Lower leg skin (tissue), 3 donors: ENCODE measurements around the gene FFAR2.

Source experiments
- CTCF ChIP-seq, 3 donors: fragments of 450-650 bp; IDR thresholded peaks; one replicate each; pipeline ENCODE4 v1.5.1; 2016; ENCODE audit warnings: antibody characterized with exemption in 3 of 3, mild to moderate bottlenecking in 3 of 3, moderate library complexity in 2 of 3
- POLR2A ChIP-seq, 2 donors: fragments of 450-650 bp; IDR thresholded peaks; one replicate each; pipeline ENCODE4 v1.6.1; 2016 to 2017; ENCODE audit warnings: antibody characterized with exemption in 2 of 2, mild to moderate bottlenecking in 1 of 2, moderate library complexity in 1 of 2

GRCh38 chr19:35445826-35446593 is 2.0 kb upstream of the FFAR2 start:
- TF ChIP-seq CTCF (IDR thresholded peaks at IDR 0.05) (no peak), POLR2A (IDR thresholded peaks at IDR 0.05) (no peak)
